HT-29 (cell line): ENCODE results near the gene ELAVL2. TPM values are rescaled to one million over a fixed set of nuclear protein-coding genes. Genes with fewer than 3 reads are reported as not detected.
A peak's percentile ranks its signal among the peaks of the same experiment; 100 is the strongest.

Experiments
- DNase-seq: peaks from one replicate; pipeline ENCODE4 v3.0.0-alpha.2; 2015; ENCODE audit warnings: low spot score
- total RNA-seq: library from RNA; depleted of rRNA; stranded (reverse); fragments of >200 nt; shearing (Covaris generic); gene quantifications from 2 replicates; pipeline ENCODE4 v1.2.3, GENCODE V29; 2014; rRNA removed

Gene ELAVL2
- not detected in 2 replicates for total RNA-seq

DNA sequence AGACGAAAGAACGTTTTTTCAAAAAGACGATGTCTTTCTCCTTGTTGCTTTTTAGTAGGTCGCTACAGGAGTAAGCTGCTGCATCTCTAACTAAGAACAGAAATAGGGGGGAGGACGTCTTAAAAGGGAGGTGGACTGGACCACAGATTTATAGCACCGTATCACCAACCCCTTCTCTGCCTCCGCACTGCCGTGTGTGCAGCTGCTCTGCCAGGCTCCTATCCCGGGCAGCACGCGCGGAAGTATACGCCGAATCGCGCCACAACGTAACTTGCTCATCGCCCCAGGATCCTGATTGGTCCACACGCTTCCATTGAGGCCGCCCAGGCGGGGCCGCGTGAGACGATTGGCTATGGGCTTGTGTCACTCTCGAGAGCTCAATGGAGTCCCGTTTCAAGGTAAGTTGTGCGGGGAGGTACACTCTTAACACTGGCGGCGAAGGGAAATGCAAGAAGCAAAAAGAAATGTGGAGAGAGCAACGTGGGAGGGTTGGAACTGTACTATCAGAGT lies at the start of gene ELAVL2:
ELAVL2 (minus strand) TSS at position 121 of the 510 bp plus-strand sequence. CDS start 64,006 bp downstream, outside the sequence.
- no peak for DNase-seq

DNA sequence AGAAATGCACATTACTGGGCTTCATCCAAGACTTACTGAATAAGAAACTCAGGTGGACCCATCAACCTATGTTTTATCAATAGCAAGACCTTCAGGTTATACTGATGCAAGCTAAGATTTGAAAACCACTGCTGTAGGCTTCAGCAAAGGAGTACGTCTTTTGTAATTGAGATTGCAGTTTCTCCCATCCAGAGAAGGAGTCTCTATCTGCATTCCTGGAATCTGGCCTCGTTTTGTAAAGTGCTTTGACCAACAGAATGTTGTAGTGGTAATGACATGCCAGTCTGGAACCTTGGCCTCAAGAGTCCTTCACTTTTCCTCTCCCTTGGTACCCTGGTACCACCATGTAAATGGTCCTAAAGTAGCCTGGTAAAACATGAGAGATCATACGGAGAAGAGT lies 32.2 kb upstream of the ELAVL2 start:
- no peak for DNase-seq

DNA sequence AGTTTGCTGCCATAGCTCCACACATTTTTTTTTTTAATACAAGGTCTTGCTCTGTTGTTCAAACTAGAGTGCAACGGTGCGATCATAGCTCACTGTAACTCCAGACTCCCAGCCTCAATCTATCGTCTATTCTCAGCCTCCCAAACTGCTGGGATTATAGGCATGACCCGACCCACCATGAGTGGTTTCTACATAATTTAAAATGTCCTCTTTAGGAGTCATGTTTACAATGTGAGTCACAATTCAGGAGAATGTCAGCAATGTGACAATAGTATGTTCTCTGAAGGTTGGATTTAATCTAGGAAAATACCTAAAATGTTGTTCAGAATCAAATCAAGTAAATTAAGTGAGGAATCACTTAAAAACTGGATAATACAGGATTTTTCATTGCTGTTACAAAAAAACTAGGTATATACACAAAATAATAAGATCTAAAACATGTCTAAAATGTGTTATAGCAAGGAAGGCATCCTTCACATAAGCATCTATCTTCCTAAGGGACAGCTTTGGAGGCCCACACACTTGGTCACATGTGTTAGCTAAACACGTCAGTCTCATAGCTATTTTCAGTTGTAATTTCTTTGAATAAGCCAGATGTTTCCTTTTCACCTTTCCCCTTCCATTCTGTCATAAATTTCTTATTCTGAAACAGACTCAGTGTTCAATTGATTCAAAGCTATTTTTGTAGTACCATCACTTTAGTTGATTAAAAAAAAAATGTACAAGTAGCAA lies 30.0 kb upstream of the ELAVL2 start:
- no peak for DNase-seq

DNA sequence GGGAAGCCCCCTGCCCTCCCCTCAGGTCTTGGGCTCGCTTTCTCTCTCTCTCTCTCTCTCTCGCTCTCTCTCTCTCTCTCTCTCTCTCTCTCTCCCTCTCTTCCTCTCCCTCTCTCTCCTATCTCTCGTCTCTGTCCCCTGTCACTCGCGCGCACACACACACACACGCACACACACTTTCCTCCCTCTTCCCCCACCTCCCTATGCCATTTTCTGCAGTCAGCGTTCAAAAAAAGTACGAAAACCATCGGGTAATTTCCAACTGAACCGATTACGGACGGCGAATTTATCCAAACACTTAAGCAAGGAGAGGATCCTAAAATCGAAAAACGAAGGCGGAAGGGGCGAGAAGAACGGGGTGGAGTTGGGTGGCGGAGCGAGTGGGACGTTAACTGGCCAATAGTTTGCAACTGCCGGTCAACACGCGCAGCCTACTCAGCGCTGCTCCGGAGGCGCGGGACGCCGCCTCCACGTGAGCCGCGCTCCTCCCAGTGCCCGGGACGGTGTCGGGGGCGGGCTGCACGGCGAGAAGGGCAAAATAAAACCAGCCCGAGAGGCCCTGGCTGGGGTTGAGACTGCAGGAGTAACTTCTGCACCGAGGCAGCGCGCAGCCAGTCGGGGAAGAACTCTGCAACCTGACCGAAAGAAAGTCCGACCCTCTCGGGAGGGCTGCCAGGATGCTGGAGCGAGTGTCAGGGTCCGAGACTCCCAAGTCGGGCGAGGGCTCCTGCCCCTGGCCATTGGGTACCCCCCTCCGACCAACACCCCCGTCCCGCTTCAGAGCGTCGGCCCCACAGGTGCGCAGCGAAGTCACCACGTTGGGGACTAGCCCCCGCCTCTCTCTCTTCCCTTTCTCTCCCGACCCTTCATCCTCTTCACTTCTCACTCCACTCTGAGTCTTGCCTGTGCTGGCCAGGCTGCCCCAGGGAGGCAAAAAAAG lies 24.9 kb upstream of the ELAVL2 start:
- DNase-seq: no peak

DNA sequence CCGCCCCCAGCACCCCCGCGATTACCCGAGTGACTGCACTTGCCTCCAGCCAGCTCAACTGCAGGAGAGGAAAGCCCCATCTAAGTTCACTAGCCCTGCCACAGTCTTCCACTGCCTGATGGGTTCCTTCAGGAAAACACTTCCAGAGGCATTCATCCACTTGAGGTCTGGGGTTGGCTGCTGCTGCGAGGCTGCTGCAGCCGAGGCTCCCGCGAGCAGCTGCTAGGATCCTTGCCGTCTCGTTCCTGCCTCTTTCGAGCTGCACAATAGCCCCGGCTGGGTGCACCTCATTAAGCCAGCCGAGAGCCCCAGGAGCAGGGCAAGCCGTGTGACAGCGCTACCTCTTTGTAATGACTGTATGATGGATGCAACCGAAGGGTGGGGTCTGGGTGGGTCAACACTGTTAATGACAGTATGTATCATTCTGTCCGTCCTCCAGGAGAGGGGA lies 24.2 kb upstream of the ELAVL2 start:
- no peak for DNase-seq

DNA sequence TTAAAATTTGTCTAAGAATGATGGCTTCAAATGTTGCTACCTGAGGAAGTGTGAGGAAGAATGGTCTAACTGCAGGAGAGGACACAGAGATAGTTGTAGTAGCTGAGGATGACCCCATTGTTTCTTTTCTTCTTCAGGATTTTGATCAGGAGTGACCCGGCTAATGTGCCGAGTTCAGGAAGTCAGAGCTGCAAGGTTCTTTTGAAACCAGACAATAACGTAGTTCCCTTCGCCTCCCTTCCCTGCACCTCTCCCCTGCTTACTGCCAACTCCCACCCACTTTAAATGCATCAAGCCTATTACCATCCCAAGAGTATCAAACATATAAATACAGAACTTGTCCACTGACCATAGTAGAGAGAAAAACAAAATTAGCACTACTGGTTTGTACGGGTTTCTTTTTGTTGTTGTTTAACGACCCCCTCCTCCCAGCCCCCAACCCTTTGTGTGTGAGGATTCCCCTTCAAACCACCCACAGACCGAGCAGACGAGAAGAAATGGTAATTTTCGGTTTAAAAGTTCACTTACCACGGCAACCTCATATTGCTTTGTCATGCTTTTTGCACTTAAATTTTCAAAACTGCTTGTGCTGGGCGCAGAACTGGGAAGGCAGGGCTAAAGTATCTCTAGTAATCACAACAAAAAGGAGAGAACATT lies 23.5 kb upstream of the ELAVL2 start:
- no peak for DNase-seq

DNA sequence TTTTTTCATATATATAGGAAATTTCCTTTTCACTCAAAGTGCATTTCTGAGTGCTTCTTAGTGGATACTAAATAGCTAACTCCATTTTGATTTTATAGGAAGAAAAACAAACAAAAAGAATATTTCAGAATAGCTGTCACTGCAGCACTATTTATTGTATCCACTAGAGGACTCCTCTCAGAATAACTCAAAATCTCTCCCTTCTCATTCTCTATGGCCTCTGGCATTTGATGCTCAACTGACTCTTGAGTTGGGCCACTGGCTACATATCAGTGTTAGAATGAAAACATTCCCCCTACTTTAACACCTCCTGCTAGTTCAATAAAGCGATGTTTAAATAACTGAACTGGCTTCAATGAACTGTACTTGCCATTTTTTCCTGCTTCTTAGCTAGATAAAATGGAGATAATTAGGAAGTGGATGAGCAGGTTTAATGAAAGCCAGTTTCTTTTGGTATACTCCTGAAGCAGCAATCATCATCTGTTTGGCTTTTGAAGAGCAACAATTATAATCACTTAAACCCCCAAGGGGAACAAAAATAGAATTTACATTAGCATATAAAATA lies 16.6 kb upstream of the ELAVL2 start:
- DNase-seq: peak; percentile 12

DNA sequence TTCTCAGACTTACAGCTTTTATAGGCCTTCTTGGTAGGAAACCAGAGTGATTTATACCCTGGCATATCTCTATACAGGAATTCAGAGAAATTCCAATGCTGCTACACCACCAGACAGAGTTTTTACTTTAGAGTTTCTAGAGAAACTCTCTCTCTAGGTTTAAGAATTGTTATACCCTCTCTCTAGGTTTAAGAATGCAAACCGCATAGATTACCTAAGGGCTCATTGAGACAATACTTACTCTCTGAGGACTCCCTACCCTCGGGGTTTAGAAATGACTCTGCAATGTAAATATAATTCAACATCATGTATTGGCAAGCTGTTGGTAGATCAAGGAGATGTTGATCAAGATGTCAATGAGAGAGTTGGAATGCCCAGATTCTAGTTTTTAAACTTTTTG lies 15.3 kb upstream of the ELAVL2 start:
- no peak for DNase-seq

DNA sequence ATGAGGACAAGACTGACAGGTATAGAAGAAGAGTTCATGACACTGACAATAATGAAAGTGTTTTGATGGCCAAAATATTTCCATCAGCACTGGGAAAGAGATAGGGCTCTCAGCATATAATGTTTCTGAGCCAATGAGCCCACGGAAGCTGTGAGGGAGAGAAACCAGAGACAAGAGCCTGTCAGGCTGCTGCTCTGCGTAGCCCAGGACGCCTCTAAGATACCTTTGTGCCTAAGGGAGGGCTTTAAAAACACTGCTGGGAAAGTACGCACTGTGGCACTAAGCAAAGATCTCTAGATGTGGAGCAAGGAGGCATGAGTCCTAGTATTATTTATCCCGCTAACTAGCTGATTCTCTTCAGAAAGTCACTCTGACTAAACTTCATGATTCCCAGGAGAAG lies 11.0 kb upstream of the ELAVL2 start:
- DNase-seq: no peak

DNA sequence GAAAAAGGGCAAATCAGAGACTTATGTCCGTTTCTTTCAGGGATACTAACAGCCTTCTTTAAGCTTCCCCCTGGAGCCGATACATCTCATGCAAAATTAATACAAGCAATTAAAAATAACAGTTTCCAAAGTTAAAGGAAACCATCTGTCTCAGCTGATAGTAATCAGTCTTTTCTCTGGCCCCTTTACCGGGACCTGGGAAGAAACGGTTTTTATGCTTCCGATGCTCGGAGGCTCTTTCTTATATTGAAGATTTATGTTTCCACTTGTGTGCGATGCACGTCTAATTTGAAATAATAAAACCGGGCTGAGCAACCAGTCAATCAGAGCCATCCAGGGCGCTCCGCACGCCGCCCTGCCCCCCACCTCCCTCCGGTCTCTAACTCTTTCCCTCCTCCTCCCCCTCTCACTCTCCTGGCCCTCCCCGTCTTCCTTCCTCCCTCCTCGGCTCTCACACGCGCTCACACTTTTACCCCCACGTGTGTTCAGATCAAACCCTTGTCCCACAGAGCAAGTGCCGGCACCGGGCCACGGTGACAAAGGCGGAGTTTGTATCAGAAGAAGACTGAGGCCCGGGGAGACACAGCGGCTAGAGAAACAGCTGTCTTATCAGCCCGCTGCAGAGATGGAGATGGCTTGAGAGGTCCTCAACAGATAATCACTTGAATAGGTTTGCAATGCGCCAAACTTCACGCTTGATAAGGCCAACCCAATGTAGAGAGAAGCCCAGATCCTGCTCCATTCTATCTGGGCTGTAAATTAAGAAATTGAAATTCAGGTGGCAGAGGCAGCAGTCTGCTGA lies 5.1 kb upstream of the ELAVL2 start:
- DNase-seq: no peak

DNA sequence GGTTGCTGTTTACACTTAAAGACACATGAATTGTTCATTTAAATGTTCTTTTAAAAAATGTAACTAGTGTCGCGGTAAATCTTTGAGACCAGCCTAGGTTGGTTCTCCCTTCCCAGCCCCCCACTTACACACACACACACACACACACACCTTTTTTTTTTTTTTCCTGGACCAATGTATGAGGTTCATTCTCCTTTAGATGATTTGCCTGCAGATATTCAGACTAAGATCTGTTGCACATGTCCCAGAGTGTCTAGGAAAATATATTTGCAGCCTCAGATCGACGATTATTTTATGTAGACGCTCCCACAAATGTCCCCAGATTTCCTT lies 4.4 kb upstream of the ELAVL2 start:
- DNase-seq: no peak

DNA sequence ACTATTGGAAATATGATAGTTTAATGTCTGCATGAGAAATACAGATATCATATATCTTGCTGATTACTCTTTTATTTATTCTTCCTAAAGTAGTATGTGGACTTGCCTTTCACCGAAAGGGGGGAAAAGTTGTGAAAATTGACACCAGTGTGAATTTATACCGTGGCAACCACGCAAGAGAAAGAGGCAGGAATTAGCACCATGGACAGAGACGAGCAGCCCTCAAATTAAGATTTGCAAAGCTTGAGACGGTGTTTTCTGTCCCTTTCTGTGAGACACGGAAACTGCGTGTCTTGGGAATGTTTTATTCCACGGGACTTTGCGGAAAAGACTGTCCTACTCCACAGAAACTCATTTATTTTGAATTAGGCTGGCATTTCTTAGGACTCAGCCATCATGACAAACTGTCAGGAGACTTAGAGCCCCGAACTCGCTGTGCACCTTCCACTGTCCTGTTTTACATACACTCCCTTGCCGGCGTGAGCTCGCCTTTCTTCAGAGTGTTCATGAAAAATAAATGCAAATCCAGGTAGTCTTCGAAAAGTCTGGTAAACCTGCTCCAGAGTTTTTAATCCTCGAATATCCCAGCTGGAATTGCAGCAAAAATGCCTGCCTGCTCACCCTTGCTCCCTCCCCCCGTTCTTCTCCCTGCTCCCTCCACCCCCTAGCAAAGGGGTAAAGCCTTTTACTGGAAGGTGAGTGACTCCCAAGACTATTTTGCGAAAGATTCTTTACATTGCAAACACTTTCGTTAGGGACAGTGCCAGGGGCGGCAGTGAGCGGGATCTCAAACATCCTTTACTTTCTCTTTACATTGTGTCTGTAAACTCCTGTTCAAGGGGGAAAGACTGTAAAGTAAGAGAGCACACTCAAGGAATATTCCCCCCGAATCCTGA lies 3.8 kb upstream of the ELAVL2 start:
- peak; percentile 10 for DNase-seq

DNA sequence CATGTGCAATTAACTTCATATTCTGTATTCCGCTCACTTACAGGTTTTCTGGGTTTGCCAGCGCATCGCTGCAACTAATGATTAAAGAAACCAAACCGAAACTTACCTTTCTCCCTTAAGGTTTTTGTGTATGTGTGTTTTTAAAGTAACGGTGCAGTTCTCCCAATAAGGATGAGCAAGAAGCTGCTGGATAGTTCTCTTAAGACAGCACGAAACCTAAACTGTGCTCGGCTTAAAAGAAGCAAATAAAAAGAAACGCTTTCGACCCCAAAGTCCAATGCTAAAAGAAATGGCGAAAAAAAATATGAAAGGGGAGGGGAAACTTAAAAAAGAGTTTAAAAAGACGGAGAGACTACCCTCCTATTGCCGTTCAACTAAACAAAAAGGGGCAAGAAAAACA lies 340 bp downstream of the ELAVL2 start:
- DNase-seq: no peak

DNA sequence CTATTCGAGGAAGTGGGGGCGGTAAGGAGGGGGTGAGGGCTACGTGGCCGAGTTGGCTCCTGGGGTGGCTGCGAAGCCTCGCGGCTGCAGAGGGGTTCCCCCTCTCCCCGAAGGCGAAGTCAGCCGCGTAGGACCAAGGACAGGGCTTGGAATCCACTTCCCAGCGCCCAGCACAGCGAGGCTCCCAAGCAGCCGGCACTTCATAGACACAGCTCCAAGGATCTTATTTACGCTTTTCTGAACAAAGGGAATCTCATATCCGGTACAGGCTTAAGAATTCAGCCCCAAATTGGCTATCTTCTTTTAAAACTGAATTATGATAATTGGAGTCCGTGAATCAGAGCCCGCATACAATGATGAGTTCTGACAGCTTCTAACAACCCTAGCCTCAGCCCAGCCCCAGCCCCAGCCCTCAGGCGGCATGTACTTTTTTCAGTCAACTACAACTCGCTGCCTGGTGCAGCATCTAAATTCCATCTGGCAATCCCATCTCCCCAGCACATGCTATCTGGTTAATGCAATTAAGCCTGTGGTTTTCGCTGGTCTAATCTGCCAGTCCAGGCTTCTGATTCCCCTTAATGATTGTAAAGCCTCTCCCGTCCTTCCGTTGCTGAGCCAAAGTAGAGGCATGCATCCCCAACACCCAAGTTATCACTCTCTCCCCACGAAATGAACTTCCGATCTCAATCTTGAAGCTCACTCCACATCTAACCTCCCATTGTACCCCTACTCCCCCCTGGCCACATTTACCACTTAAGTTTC lies 1.0 kb downstream of the ELAVL2 start:
- no peak for DNase-seq

DNA sequence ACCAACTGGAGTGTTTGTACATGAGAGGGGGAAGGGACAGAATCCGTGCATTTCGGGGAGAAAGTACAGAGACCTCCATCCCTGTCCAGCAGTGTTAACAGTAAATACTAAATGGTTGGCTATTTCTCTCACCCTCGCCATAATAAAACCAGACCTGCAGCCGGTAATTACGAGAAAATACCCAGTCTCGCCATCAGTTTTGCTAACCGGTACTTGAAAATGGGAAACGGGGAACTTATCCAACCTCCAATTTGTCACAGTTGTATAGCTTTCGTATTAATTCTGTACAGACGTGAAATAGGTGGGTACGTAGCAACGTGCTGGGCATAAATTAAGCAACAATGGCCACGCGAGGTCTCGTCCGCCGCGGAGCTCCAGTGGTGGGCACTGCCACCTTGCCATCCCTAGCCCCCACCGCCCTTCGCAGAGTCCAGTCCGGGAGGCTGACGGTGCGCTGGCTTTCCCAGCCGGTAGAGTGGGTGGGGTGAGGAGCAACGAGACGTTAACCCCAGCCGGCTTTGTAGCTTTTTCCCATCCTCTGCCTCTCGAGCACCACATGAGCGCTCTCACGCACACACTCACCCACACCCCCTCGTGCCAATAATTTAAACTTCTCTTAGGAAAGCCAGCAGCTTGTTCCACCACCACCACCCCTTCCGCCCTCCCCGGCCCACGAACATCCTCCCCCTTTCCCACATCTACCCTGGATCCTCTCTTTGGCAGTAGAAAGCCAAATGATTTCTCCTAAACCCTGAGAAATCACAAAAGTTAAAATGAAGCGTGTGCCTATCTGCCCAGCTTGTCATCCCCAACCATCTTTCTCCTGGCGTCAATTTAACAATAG lies 1.8 kb downstream of the ELAVL2 start:
- no peak for DNase-seq

DNA sequence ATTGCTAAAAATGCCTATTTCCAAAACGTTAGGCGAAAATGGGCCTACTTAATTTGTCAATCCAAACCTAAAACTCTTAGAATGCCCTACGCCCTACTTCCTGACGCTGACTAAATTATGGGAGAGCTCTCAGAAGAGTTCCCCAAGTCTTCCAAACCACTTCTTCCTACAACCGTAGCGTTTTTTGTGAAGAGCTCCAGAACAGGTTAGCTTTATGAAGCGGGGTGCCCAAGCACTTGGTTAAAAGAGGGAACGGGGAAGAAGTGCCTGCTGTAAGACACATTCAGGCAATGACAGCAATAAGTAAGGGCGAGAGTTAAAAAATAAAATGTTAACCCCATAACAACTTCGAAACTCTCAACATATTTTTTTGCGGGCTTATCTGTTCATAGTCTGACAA lies 2.8 kb downstream of the ELAVL2 start:
- DNase-seq: no peak

DNA sequence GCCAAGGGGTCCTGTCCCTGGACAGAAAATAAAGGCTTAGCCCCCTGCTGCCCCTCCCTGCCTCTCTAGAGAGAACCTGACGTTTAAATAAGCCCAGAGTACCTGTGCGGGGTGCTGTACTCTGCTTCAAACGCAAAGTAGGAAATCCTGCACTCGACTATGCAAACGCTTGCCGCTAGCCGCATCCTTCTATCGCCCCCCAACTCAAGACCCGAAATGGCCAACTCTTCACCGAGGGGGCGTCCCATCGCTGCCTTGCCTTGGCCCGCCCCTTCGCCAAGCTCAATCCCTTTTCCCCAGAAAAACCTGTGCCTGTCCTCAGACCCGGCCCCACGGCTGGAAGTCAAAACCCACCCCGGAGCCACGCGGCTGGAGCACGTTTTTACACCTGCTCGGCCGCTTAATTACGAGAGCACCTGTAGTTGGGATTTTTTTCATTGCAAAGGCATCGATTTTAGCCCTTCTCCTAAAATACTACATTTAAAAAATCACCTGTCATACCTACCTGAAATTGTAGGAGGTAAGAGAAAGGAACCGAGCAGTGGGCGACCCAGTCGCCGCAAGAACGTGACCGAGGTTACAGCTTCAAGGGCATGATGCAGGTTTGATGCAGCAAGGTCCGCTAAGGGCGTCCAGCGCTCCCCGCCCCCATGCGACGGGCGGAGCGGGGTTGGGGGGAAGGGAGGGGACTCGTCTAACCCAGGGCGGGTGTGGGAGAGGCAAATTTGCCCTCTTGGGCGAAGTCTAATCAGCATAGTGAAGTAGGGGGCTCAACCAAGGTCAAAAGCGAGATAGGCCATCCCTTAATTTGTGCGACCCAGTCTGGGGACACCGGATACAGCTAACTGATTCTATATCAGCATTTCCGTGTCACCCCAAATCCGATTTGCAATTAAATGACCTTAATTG lies 3.5 kb downstream of the ELAVL2 start:
- DNase-seq: no peak
